Natural killer cell (primary cell): ENCODE data around the gene UGT2B15. TPM values are rescaled to one million over a fixed set of nuclear protein-coding genes. Genes with fewer than 3 reads are reported as not detected.
"Not testable (repeated sequence)": the region's sequence is repeated elsewhere in the genome, so short reads cannot be mapped to it uniquely, and the experiment has no call there.

Experiments
- ATAC-seq, 3 donors: fragments of 150-1000 bp in 2 of 3; fragments of 200-7000 bp in 1 of 3; cut with Tn5 transposase; 1 replicate in 1 of 3; 2 replicates in 2 of 3; pipeline ENCODE4 v1.10.0; 2021; ENCODE audit warnings: mild to moderate bottlenecking in 2 of 3, moderate library complexity in 2 of 3
- DNase-seq, 2 donors: peaks; one replicate each; pipeline versions ENCODE4 v3.0.0 to v3.0.0-alpha.2; 2013 to 2021; ENCODE audit warnings: mixed read lengths in 1 of 2
- H3K27ac ChIP-seq: one replicate; pipeline ENCODE4 v1.5.1; 2013; ENCODE audit warnings: mild to moderate bottlenecking, low read length
- H3K27me3 ChIP-seq: one replicate; pipeline ENCODE4 v1.6.1; 2013; ENCODE audit warnings: low read length; ENCODE audit not compliant: control insufficient read depth, insufficient read depth
- H3K36me3 ChIP-seq: one replicate; pipeline ENCODE4 v1.6.1; 2013; ENCODE audit warnings: low read length; ENCODE audit not compliant: control insufficient read depth, insufficient read depth
- H3K4me1 ChIP-seq: one replicate; pipeline ENCODE4 v1.6.1; 2013; ENCODE audit warnings: low read length; ENCODE audit not compliant: control insufficient read depth, insufficient read depth
- H3K4me3 ChIP-seq: one replicate; pipeline ENCODE4 v1.5.1; 2013; ENCODE audit warnings: low read length
- H3K9me3 ChIP-seq: one replicate; pipeline ENCODE4 v1.6.1; 2013; ENCODE audit warnings: low read length; ENCODE audit not compliant: control insufficient read depth, insufficient read depth
- H3K27ac Mint-ChIP-seq, 2 donors: one replicate each; pipeline ENCODE4 v1.8.0; 2022; ENCODE audit warnings: mild to moderate bottlenecking in 2 of 2, mixed read lengths in 2 of 2, moderate library complexity in 1 of 2
- H3K27me3 Mint-ChIP-seq, 2 donors: one replicate each; pipeline ENCODE4 v1.8.0; 2022; ENCODE audit warnings: low read depth in 2 of 2, mixed read lengths in 2 of 2
- H3K36me3 Mint-ChIP-seq: one replicate; pipeline ENCODE4 v1.8.0; 2022; ENCODE audit warnings: mixed read lengths
- H3K4me1 Mint-ChIP-seq, 2 donors: one replicate each; pipeline ENCODE4 v1.8.0; 2022; ENCODE audit warnings: mixed read lengths in 2 of 2
- H3K4me3 Mint-ChIP-seq: one replicate; pipeline ENCODE4 v1.8.0; 2022; ENCODE audit warnings: mild to moderate bottlenecking, moderate library complexity, mixed read lengths
- H3K9me3 Mint-ChIP-seq, 2 donors: one replicate each; pipeline ENCODE4 v1.8.0; 2022; ENCODE audit warnings: mixed read lengths in 2 of 2
- CTCF ChIP-seq: fragments of 200-600 bp; IDR thresholded peaks from one replicate; pipeline ENCODE4 v1.8.0; 2022; ENCODE audit warnings: antibody characterized with exemption
- WGBS: methylation state at CpG from one replicate; pipeline ENCODE4 v1.1.7; 2013; ENCODE audit warnings: missing lambda C conversion rate; ENCODE audit not compliant: insufficient coverage; 5-methylcytosine and 5-hydroxymethylcytosine counted together
- intact Hi-C: fragments of 100-400 bp; cut with micrococcal nuclease; formaldehyde crosslinking; loops from one replicate; pipeline ENCODE4 v1.14.2; 2022
- total RNA-seq, 4 donors: library from RNA; stranded (reverse); fragments of 120-200 nt in 1 of 4; gene quantifications; one replicate each; pipeline versions ENCODE4 v1.2.3 to v1.2.4, GENCODE V29; 2013 to 2022

UGT2B15 gene
- total RNA-seq, 3 donors from 2014 or later (not counting 1 experiment from before 2014, with no cell fraction given), result not detected

DNA sequence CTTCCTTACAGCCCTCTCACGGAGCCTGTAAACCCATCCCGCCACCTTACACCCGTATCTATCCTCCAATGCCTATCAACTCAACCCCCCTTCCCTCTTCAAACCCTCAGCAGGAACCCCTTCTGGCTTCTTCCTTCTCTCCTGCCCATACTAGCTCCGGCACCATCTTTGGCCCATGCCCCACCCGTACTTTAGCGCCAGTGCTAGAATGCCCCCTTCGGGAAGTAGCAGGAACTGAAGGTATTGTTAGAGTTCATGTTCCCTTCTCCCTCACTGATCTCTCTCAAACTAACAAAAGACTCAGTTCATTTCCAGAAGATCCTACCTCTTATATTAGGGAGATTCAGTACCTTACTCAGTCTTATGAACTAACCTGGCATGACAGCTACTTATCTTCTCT is 2.7 kb upstream of the UGT2B15 start:
- Mint-ChIP-seq H3K36me3 (no peaks in the 10 kb centered on the region), H3K27ac (no peak overlapping the region), H3K9me3 (peaks cover 16 to 20% of the 10 kb centered on the region in 2 donors), H3K27me3 (no peaks in the 10 kb centered on the region), H3K4me1 (no peaks in the 10 kb centered on the region), H3K4me3 (no peak overlapping the region)
- Histone ChIP-seq H3K27ac (no peak overlapping the region), H3K27me3 (no peaks in the 10 kb centered on the region), H3K4me1 (no peaks in the 10 kb centered on the region), H3K9me3 (peaks cover 5% of the 10 kb centered on the region), H3K36me3 (no peaks in the 10 kb centered on the region), H3K4me3 (no peak overlapping the region)
- 94% methylated on average over 7 of the region's 7 CpGs for WGBS
- no peak for ATAC-seq
- intact Hi-C loops, result no loop called here
- DNase-seq, result no peak
- no peak for TF ChIP-seq CTCF

DNA sequence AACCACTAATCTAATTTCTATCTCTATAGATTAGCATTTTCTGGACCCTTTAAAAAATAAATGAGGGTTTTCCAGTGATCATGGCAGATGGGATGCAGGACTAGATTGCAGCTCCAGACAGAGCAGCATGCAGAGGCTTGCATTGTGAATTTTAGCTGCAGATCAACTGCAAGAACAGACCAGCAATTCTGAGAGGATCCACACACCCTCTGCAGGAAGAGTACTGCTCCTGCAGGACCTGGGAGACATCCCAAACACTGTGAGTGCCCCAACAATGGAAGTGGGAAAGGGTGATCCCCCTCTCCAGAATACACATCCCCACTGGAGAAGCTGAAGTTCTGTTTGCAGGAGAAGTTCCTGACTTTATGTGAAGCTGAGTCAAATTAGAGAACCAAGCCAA is 765 bp upstream of the UGT2B15 start:
- intact Hi-C loops, H3K27me3 Mint-ChIP-seq, H3K9me3 ChIP-seq, DNase-seq, H3K4me1 ChIP-seq, H3K4me3 ChIP-seq, H3K27me3 ChIP-seq, H3K27ac ChIP-seq, H3K36me3 ChIP-seq, H3K36me3 Mint-ChIP-seq, ATAC-seq, H3K4me1 Mint-ChIP-seq, H3K27ac Mint-ChIP-seq, H3K4me3 Mint-ChIP-seq: not testable (repeated sequence)
- peaks cover 14 to 17% of the 10 kb centered on the region in 2 donors for H3K9me3 Mint-ChIP-seq

GRCh38 chr4:68668537-68669163 is 1.8 kb downstream of the UGT2B15 start:
- H3K4me3 ChIP-seq, intact Hi-C loops, H3K4me1 ChIP-seq, H3K4me1 Mint-ChIP-seq, H3K36me3 ChIP-seq, H3K27me3 ChIP-seq, H3K36me3 Mint-ChIP-seq, H3K27ac Mint-ChIP-seq, H3K27ac ChIP-seq, ATAC-seq, H3K4me3 Mint-ChIP-seq, H3K27me3 Mint-ChIP-seq, H3K9me3 Mint-ChIP-seq, DNase-seq, H3K9me3 ChIP-seq: not testable (repeated sequence)

GRCh38 chr4:68667551-68667950 is 2.9 kb downstream of the UGT2B15 start:
- H3K9me3 Mint-ChIP-seq, H3K27me3 ChIP-seq, intact Hi-C loops, H3K27me3 Mint-ChIP-seq, H3K27ac Mint-ChIP-seq, H3K27ac ChIP-seq, DNase-seq, ATAC-seq, H3K36me3 Mint-ChIP-seq, H3K9me3 ChIP-seq, H3K36me3 ChIP-seq, H3K4me1 ChIP-seq, H3K4me3 Mint-ChIP-seq, H3K4me3 ChIP-seq, H3K4me1 Mint-ChIP-seq: not testable (repeated sequence)

- H3K27ac ChIP-seq, H3K4me1 ChIP-seq, H3K9me3 ChIP-seq, H3K36me3 Mint-ChIP-seq, H3K4me1 Mint-ChIP-seq, DNase-seq, intact Hi-C loops, H3K4me3 Mint-ChIP-seq, H3K4me3 ChIP-seq, H3K9me3 Mint-ChIP-seq, H3K27me3 Mint-ChIP-seq, ATAC-seq, H3K27ac Mint-ChIP-seq, H3K36me3 ChIP-seq, H3K27me3 ChIP-seq: not testable (repeated sequence)
- 85% methylated on average over 3 of the region's 3 CpGs for WGBS
Measured at GRCh38 chr4:68664721-68665120, 5.7 kb downstream of the UGT2B15 start.

GRCh38 chr4:68662836-68663574 is 7.4 kb downstream of the UGT2B15 start:
- H3K9me3 Mint-ChIP-seq, H3K27me3 Mint-ChIP-seq, ATAC-seq, H3K9me3 ChIP-seq, H3K36me3 ChIP-seq, H3K4me3 ChIP-seq, H3K4me1 Mint-ChIP-seq, H3K27ac ChIP-seq, intact Hi-C loops, DNase-seq, H3K27ac Mint-ChIP-seq, H3K27me3 ChIP-seq, H3K36me3 Mint-ChIP-seq, H3K4me3 Mint-ChIP-seq, H3K4me1 ChIP-seq: not testable (repeated sequence)
- no CpG with 5 or more reads among the region's 1 CpG for WGBS
